Hepatocyte (in vitro differentiated cells): Measurements from ENCODE around the gene TMEM8B. TPM values are rescaled to one million over a fixed set of nuclear protein-coding genes. Genes with fewer than 3 reads are reported as not detected.
A peak's percentile ranks its signal among the peaks of the same experiment; 100 is the strongest.

Source experiments
- DNase-seq: peaks from one replicate; pipeline ENCODE4 v3.0.0-alpha.2; 2016; ENCODE audit warnings: low spot score
- H2AFZ ChIP-seq: fragments of 200-600 bp; sonication (generic); 2 replicates; pipeline ENCODE4 v1.6.0; 2016; ENCODE audit warnings: antibody characterized with exemption, mild to moderate bottlenecking
- H3K27ac ChIP-seq: fragments of 200-600 bp; sonication (generic); 2 replicates; pipeline ENCODE4 v1.5.1; 2016; ENCODE audit warnings: mild to moderate bottlenecking
- H3K27me3 ChIP-seq: fragments of 200-600 bp; sonication (generic); 2 replicates; pipeline ENCODE4 v1.6.1; 2016
- H3K36me3 ChIP-seq: fragments of 200-600 bp; sonication (generic); replicated peaks from 2 replicates; pipeline ENCODE4 v1.5.1; 2016; ENCODE audit warnings: low read depth; ENCODE audit not compliant: insufficient read depth
- H3K4me1 ChIP-seq: fragments of 200-600 bp; sonication (generic); 2 replicates; pipeline ENCODE4 v1.5.1; 2016; ENCODE audit warnings: mild to moderate bottlenecking, moderate library complexity; ENCODE audit not compliant: insufficient read depth
- H3K4me2 ChIP-seq: fragments of 200-600 bp; sonication (generic); 2 replicates; pipeline ENCODE4 v1.6.0; 2016
- H3K4me3 ChIP-seq: fragments of 200-600 bp; sonication (generic); 2 replicates; pipeline ENCODE4 v1.5.1; 2016; ENCODE audit warnings: mild to moderate bottlenecking
- H3K79me2 ChIP-seq: fragments of 200-600 bp; sonication (generic); 2 replicates; pipeline ENCODE4 v1.6.0; 2017; ENCODE audit warnings: mild to moderate bottlenecking
- H3K9me2 ChIP-seq: fragments of 200-600 bp; sonication (generic); replicated peaks from 2 replicates; pipeline ENCODE4 v1.6.0; 2017; ENCODE audit warnings: mild to moderate bottlenecking; ENCODE audit not compliant: insufficient read depth
- H3K9me3 ChIP-seq: fragments of 200-600 bp; sonication (generic); 2 replicates; pipeline ENCODE4 v1.5.1; 2016; ENCODE audit warnings: low read depth, mild to moderate bottlenecking
- H4K20me1 ChIP-seq: fragments of 200-600 bp; sonication (generic); 2 replicates; pipeline ENCODE4 v1.6.0; 2016; ENCODE audit warnings: mild to moderate bottlenecking; ENCODE audit not compliant: insufficient read depth, poor library complexity, severe bottlenecking
- CTCF ChIP-seq: fragments of 200-600 bp; sonication (generic); IDR thresholded peaks from 2 replicates; pipeline ENCODE4 v1.5.1; 2016; ENCODE audit warnings: antibody characterized with exemption, mild to moderate bottlenecking; ENCODE audit not compliant: poor library complexity
- EZH2 ChIP-seq: fragments of 200-600 bp; sonication (generic); IDR thresholded peaks from 2 replicates; pipeline ENCODE4 v1.6.1; 2016; ENCODE audit warnings: antibody characterized with exemption, mild to moderate bottlenecking, borderline replicate concordance
- EZH2phosphoT487 ChIP-seq: fragments of 200-600 bp; sonication (generic); IDR thresholded peaks from one replicate; pipeline ENCODE4 v1.6.1; 2018; ENCODE audit warnings: antibody characterized with exemption, mild to moderate bottlenecking, low read depth, moderate library complexity; ENCODE audit not compliant: unreplicated experiment, severe bottlenecking
- WGBS: methylation state at CpG from one replicate; pipeline ENCODE4 v1.1.6; 2016; ENCODE audit warnings: low lambda C conversion rate; ENCODE audit errors: missing lambda C conversion rate; 5-methylcytosine and 5-hydroxymethylcytosine counted together
- polyA plus RNA-seq: library from polyadenylated mRNA; unstranded; fragments of >200 nt; fragmentation: Nextera tagmentation; extraction: Ambion mirVana; gene quantifications from 2 replicates; pipeline ENCODE4 v1.2.1, GENCODE V29; 2016
- total RNA-seq: library from RNA; depleted of rRNA; stranded (reverse); fragments of >200 nt; gene quantifications from 2 replicates; pipeline ENCODE4 v1.2.3, GENCODE V29; 2014

TMEM8B gene
- total and polyA plus RNA-seq, 2 experiments from 2014 or later = 12.3 to 13.4 TPM

DNA sequence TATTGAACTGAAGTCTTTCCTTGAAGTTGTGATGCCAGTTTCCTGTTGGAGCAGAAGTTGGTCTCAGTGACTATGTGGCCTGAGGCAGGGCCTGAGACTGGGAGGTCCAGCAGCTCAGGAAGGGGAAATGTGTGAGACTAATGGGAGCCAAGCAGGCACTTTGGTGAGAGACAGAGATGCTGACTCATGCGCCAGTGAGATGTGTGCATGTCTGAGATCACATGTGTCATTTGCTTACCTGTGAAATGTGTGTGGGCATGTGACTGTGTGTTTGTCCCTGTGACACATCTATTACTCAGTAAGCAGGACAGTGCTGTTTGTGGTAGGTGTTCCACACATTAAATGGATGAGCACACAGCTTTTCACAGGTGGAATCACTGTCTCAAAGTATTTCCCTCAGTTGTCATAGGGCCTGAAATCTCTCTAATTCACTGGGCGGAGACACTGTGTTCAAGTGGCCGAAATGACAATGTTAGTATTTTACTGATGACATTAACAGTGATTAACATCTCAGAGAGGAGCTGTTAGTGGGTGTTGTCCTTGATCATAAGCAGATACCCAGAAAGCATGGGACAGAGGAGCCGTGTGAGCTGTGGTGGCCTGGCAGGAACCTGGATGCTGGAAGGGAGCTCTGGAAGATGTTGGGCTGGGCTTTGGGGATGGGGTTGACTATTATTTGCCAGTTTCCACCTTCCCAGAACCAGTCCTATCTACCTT lies 30.2 kb upstream of the TMEM8B start:
- Histone ChIP-seq H4K20me1 (no peaks in the 10 kb centered on the region), H3K27ac (no peak overlapping the region), H3K4me3 (no peak overlapping the region), H3K79me2 (no peaks in the 10 kb centered on the region), H3K36me3 (no peaks in the 10 kb centered on the region), H3K9me2 (no peaks in the 10 kb centered on the region), H3K27me3 (no peaks in the 10 kb centered on the region), H2AFZ (no peak overlapping the region), H3K9me3 (no peaks in the 10 kb centered on the region), H3K4me1 (peaks cover 3% of the 10 kb centered on the region), H3K4me2 (no peak overlapping the region)
- TF ChIP-seq EZH2 (no peak), EZH2phosphoT487 (no peak), CTCF (no peak)
- 89% methylated on average over 4 of the region's 4 CpGs for WGBS
- peak; percentile 53 for DNase-seq

DNA sequence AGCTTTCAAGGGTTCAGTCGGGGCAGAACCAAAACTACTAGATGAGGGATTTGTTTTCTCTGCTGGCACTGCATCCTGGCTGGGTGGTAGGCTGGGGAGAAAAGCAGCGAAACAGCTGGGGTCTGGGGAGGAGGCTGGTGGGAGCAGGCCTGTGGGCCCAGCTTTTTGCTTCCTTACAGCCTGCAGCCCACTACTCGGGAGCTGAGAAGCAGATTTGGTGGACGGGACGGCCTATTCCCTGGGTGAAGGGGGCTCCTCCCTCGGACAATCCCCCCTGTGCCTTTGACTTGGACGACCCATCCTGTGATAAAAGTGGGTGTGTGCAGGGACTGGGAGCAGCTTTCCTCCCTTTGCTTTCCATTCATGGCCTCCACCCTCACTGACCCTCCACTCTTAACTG lies 28.5 kb upstream of the TMEM8B start:
- Histone ChIP-seq H3K79me2 (no peaks in the 10 kb centered on the region), H2AFZ (no peak overlapping the region), H3K27me3 (no peaks in the 10 kb centered on the region), H3K4me3 (no peak overlapping the region), H3K27ac (no peak overlapping the region), H3K4me2 (no peak overlapping the region), H4K20me1 (no peaks in the 10 kb centered on the region), H3K9me3 (no peaks in the 10 kb centered on the region), H3K36me3 (no peaks in the 10 kb centered on the region), H3K9me2 (no peaks in the 10 kb centered on the region), H3K4me1 (no peaks in the 10 kb centered on the region)
- DNase-seq = no peak
- WGBS = 84% methylated on average over 7 of the region's 7 CpGs
- TF ChIP-seq CTCF (no peak), EZH2 (no peak), EZH2phosphoT487 (no peak)

DNA sequence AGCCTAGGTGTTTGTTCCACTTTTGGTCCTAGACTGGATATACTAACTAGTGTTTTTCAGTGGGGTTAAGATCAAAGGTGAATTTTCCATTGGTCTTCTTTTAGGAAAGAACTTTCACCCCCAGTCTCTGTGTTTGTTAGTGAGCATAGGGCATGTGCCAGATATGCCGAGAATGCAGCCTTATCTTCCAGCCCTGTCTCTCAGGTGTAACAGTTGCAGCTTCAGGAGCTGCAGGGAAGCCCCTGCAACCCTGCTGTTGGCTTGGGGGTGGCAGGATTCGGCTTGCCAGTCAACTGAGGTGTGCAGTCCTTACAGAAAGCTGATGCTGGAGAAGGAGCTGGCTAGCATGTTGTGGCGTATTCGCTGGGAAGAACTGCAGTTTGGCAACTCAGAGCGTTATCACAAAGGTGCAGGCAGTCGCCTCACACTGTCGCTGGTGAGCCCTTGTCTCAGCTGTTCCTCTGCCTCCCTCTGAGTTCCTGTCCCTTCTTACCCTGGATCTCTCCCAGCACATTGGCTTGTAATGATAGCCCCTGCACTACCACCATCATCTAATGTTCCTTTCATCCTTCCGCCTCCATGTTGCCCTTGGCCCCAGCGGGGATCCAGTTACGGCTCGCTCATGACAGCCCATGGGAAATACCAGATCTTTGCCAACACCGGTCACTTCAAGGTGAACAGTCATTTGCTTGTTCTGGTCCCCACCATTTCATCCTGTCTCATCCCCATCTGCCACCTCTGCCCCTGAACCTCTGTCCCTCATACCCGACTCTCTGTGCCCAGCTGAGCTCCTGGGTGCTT lies 27.5 kb upstream of the TMEM8B start:
- Histone ChIP-seq H3K36me3 (no peaks in the 10 kb centered on the region), H3K4me3 (no peak overlapping the region), H3K27ac (no peak overlapping the region), H3K9me3 (no peaks in the 10 kb centered on the region), H3K9me2 (no peaks in the 10 kb centered on the region), H3K4me2 (no peak overlapping the region), H4K20me1 (no peaks in the 10 kb centered on the region), H3K79me2 (no peaks in the 10 kb centered on the region), H2AFZ (no peak overlapping the region), H3K4me1 (no peaks in the 10 kb centered on the region), H3K27me3 (no peaks in the 10 kb centered on the region)
- TF ChIP-seq CTCF (no peak), EZH2phosphoT487 (no peak), EZH2 (no peak)
- no peak for DNase-seq
- WGBS = 85% methylated on average over 13 of the region's 13 CpGs
